ENCODE data around the gene GTF3C1.

DNA sequence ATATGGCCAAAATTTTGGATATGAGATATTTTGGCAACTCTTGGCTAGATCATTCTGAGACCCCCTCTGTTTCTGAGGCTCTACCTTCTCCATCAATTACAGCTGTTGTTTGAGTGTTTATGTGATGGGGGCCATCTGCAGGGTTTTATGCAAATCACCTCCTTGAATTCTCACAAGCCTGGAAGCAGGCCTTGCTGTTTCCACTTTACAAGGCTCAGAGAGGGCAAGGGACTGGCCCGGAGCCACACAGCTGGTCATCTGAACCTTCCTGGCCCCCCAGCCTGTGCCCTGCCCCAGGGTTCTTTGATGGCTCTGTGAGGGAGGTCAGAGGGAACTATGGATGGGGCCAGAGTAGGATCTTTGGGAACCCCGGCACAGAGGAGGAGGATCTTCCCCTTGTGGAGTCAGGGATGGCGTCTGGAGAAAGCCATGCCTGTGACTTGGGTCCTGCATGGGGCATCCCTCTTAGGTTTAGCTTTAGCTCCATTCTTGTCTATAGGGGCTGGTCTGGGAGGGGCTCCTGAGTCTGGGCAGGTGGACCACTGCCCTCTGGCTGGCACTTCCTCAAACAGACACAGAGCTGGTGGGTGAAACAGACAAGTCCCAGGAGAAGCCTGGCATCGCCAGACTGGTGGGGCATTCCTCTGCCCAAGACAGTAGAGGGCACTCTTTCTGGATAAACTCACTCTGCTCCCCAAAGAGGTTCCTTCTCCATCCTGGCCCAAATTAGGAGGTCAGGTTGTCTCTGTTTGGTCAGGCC lies 121.5 kb downstream of the GTF3C1 start:
- TF ChIP-seq TAF1 (IDR thresholded peaks at IDR 0.05; ENCODE audit: low read depth, low read length) = no peak
- no peak; the same call in none of the 2 replicates for TF ChIP-seq POLR2A (IDR thresholded peaks at IDR 0.05; ENCODE audit: low read depth, low read length)
- TF ChIP-seq POLR2AphosphoS5 (IDR thresholded peaks at IDR 0.05; ENCODE audit: low read depth, low read length) = peak; percentile 60
